CD1c-positive myeloid dendritic cell (primary cell): Measurements from ENCODE around the gene CADPS2.

Source experiments
- DNase-seq: peaks from one replicate; pipeline ENCODE4 v3.0.0-alpha.2; 2016; ENCODE audit errors: extremely low spot score

CADPS2 gene

DNA sequence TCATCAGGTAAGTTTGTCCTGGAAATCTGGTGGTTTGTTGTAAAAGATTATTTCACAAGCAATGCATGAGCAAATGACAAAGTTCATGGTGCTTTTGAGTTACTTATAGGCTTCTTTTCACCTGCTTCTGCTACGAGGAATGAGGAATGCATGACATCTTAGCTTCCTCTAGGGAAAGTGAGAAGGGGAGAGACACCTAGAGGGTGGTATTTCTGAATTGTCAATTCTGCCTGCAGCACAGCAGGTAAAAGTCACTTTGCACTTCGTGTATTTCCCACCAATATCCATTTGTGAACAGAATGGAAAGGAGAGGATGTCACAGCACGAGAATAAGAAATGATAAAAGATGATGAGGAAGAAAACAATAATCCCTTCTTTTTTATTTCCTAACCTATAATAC, 428.3 kb downstream of the CADPS2 start:
- no peak for DNase-seq

DNA sequence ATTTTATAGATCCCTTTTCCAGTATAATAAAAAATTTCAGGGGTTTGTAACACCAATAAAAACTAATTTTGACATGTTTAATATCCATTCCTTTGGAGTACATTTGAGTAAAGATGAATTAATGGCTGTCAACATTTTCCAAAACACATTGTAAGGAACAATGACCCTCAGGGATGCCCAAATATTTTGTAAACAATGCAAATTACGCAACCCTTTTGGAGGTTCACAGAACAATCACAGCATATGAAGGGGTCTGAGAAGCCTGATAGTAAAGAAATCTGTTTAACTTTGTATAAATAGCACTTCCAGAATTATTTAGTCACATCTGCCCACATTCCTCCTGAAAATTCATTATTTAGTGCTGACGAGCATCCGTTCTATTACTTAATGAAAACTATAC, 428.9 kb downstream of the CADPS2 start:
- no peak for DNase-seq

DNA sequence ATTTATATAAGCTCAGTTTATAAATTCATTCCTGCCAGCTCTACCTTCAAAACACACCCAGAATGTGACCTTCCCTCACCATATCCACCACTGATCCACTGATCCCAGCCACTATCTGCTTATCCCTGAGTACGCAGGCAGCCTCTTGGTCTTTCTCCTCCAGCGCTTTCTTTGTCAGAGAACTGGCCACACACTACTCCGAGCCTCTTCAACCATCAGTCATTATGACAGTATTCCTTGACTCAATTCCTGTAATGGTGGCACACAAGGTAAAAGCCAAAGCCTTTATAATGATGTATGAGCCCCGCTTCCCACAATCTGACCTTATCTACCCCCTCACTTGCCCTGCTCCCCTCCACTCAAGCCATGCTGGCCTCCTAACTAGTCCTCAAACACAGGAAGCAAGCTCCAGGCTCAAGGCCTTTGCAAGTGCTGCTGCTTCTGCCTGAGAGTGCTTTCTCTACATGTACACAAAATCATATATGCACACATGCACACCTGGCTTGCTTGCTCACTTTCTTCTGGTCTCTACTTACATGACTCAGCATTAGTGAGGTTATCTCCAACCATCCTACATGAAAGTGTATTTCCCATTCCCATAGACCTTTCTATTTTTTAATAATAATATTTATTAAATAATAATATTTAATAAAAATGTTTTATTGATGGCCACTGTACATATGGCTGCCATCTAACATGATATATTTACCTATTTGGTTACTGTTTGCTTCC, 431.3 kb downstream of the CADPS2 start:
- DNase-seq: no peak

DNA sequence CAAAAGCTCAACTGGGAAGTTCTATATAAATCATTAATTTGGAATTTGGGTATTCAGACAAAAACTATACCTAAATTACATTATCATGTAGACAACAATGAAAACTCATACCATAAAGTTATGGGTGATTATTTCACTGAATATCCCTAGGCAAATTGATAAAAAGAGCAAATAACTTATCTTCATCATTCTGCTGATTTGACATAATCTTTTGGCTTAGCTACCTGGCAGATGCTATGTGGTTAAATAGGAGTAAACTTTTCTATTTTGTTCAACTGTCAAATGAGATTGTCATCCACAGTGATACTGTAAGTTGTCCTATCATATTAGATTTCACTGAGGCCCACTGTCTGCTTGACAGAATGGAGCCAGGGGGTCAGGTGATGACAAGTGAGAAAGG, 432.8 kb downstream of the CADPS2 start:
- no peak for DNase-seq

DNA sequence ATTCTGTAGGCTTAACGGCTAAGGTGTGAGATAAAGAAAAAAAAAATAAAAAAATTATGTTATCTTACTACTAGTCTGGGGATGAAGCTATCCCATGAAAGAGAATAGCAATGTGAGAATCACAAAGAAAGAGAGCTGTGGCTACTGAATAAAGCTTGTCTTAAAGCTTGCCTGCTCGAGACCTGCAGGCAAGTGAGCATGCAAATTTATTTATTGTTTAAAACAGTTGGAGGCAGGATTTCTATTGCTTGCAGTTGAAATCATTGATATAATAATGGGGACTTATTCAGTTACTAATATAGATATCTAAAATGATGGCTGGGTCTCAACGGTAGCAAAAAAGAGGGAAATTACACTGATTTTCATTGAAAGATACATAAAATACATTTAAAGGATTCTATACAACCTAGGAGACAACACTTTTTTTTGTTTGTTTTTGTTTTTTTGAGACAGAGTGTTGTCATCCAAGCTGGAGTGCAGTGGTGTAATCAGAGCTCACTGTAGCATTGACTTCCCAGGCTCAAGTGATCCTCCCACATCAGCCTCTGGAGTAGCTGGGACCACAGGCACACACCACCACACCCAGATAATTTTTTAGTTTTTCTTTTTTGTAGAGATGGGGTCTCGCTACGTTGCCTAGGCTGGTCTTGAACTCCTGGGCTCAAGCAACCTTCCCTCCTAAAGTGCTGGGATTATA, 437.2 kb downstream of the CADPS2 start:
- DNase-seq: no peak

DNA sequence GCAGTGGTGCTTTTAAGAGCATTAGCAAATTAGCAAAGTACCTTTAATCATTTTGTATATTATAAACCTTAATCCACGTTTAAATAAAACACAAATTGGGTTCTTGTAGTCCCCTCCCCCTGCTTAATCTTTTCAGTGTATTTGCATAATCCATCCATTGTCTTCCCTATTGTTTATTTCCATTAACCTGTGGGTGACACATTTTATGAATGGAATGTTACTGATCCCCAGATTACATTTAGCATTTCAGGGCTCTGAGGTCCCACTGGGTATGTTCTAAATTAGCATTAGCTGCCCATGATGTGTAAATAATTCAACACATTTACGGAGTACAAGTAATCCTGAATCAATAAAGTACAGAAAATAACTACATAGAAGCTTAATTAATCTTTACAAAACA, 443.3 kb downstream of the CADPS2 start:
- DNase-seq: no peak

DNA sequence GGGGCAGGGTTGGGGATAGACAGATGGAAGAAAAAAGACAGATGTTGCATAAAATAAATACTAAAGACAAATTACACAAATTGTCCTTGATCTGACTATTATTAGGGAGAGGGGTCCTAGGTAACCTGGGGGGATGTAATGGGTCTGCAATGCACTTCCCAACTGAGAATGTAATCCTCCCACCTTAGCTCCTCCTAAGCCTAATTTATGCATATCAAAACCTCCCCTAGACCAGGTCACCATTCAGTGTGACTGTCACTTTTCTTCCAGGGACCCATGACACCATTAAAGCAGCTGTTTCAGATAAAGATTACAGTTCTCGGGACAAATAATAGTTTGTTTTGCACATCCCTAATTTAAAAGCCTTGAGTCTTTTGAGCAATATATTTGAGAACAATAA, 447.8 kb downstream of the CADPS2 start:
- DNase-seq: no peak

DNA sequence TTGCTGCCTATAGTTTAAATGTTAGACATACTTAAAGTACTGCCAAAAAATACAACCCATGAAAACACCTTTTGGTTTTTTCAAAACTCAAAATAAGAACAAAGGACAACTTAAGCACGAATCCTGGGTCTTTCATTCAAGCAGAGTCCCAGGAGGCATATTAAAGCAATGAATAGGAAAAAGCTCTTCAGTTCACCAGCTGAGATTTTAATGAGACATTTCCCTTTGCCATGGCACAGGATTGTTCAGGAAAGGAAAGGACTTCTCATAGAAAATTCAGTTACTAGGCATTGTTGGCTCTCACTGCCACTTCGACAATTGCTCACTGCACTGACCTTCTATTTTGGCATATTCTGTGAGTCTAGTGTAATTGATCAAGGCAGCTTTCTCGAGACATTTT, 448.3 kb downstream of the CADPS2 start:
- no peak for DNase-seq

DNA sequence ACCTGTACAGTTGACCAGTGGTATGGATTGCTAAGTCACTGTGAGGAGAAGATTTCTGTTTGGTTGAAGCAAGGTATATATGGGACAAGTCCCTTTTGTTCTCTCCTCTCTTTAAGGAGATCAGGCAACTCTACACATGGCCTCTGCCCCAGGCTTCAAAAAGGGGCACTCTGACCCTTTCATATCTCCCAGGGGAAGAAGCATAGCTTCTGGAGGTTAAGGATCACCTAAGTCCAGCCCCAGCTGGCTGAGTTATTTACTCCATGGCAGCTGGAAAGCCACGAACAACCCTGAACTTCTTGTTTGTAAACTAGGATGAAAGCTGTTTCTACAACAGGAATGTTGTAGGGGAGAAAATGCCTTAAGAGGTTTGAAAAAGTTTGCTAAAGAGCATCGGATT, 452.5 kb downstream of the CADPS2 start:
- DNase-seq: no peak

DNA sequence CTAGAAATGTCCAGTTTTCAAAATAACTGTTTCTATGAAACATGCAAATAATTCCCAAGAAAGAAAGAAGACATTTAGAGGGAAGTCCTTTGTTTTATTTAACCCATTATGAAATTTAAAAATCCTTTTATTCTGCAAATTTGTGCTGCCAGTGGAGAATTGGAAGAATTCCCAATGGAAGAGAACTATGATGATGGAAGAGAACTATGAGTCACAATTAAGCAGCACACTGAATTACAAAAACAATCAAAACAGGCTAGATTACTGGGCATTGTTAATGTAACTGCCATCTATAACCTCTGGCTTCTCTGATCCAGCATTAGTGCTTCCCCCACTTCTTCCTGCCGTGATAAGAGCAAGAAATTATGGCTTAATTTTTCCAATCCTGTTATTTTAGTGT, 455.6 kb downstream of the CADPS2 start:
- DNase-seq: no peak

DNA sequence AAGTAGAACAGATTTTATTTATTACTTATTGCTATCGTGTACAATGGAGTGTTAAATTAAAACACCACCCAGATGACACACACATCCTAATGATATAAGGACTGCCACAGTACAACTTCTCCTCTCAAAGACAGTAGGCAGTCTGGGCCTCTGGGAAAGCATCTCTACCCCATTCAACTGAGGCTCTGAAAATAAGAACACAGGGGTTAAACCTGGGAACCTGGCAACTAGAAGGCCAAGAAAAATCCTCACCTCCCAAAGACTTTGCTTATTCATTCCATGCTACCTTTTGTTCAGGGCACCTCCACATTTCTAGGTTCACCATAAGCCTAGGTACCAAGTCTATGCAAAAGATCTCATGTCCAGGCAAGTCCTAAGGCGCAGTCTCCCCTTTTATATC, 456.3 kb downstream of the CADPS2 start:
- no peak for DNase-seq

DNA sequence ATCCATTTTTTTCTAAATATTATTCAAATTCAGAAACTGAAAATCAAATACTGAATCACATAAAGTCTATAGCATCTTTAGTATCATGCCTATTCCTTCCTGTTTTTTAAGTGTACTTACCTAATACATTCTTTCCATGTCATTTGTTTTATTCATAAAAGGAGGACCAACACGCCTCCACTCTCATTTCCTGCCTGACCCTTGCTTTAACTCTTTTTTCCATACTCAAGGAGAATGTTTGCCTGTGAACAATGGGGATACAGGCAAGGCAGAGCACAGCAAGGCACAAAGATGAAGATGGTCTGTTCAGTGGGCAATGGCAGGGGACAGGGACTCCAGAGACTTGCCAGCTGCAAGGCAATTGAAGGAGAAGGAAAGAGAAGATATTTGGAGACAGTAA, 460.5 kb downstream of the CADPS2 start:
- no peak for DNase-seq

DNA sequence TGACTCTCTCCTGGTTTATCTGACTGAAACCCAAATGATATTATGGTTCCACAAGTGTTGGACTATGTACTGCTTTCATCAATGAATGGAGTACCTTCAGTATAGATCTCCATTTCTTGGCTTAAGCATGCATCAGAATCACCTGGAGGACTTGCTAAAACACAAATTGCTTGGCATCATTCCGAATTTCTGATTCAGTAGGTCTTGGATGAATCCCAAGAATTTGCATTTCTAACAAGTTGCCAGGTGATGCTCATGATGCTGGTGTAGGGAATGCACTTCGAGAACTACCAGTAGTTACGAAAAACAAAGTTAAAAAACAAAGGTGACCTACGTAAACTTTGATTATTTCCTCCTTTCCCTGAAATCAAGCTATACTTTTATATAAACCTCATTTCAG, 462.7 kb downstream of the CADPS2 start:
- no peak for DNase-seq

DNA sequence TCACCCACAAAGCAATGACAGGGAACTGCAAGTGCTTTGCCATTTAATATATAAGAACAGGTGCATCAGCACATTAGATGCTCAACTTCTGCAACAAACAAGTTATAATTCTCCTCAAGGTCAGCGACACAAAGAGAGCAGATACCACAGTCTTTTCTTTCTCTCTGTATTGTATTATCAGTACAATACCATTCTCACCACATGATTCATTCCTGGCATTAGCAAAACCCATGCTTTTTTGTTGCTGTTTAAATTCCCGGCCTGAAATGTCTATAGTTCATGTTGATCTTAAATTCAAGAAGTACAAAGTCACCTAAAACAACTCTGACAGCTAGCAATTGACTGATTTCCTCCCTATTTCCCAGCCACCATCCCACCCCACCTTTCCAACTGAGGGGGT, 469.9 kb downstream of the CADPS2 start:
- no peak for DNase-seq

DNA sequence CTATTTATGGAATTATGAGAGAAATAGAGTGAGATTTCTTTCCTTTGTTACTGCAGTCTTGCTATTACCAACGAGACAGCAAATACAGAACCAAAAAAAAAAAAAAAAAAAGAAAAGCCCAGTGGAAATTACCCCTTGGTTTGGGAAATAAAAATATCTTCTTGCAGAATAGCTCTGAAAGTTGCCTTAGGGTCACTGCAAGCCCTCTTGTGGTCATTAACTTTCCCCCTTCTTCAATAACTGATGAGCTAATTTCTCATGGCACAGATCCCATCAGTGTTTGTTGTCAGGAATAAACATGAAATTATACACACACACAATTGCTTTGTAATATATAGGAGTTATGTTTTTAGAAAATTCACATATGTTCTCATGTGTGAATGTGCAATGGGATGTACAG, 470.8 kb downstream of the CADPS2 start:
- no peak for DNase-seq

DNA sequence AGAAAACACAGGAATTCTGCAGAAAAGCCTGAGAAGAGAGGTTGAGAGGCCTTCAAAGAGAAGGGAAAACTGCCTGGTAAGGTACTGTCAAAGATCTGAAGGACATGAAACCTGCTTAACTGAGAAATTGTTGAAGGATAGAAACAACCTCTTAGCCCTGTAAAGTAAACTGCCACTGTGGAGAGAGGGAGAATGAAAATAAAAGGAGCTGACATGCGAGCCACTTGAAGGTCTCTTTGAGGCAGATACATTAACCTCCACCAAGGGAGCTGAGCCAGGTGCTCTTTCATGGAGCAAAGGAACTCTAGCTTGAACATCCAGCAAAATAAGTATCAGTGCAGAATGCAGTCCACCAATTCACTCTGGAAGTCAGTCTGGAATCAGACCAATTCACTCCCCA, 472.9 kb downstream of the CADPS2 start:
- no peak for DNase-seq

DNA sequence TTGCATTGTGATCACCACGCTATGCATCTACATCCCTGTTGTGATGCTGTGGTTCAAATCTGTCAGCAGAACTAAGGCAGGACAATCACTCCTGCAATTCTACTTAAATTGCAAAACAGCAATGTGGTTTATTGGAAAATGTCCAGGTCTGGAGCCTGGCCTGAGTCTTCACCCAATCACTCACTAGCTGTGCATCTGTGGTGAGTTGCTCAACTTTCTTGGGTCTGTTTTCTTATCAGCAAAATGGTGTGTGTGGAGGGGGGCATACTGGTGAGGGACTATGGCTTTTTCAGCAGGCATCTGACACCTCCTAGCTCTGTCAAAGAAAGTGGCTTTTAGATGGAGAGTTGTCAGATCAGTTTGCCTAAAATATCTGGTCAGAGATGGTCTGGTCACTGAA, 473.4 kb downstream of the CADPS2 start:
- DNase-seq: no peak

DNA sequence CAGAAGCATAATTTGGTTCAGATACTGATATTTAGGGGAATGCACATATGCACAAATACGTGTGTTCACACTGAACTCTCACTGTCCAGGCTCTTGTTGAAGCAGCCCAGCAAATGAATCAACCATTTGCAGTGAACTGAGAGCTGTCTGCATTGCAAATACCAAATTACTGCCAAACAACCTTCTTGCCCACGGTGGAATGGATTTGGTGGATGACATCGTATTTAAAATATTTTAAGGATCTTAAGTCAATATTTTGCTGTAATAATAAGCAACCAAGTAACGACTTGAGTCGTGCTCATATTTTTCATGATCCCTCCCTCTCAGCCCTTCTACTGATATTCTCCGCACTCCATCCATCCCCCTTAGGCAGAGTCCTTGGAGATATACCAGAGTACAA, 473.8 kb downstream of the CADPS2 start:
- DNase-seq: no peak

DNA sequence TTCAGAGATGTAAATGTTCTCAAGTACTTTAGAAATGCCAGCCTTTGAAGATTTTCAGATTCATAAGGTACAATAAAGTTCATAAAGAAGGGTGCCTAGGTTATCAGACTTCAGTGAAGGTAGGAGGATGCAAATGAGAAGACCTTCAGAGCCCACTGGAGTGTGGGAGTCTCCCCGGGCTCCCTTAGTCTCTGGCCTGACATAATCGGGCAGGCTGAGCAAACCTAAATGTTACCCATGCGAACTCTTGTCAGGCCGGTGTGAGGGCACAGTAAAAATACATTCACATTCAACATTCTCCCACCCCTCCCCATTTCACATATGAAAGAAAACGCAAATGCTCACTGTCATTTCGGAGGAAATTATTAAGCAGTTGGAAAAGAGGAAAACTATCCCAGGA, 479.1 kb downstream of the CADPS2 start:
- no peak for DNase-seq

DNA sequence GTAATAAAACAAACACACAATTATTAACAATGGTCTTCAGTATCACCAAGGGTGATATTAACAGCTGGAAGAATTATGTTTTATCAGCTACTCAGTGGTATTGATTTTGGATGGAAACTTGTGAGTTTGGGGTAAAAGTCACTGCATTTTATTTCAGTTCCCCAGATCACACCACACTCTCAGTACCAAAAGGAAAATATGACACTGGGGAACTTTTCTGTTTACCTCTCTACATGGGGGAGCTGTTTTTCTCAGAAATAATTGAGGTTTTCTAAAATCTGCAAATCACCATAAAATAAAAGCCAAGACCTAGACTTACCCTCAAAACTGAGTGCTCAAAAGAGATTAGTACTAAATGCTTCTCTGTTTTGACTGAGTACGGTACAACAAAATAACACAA, 483.1 kb downstream of the CADPS2 start:
- DNase-seq: no peak

DNA sequence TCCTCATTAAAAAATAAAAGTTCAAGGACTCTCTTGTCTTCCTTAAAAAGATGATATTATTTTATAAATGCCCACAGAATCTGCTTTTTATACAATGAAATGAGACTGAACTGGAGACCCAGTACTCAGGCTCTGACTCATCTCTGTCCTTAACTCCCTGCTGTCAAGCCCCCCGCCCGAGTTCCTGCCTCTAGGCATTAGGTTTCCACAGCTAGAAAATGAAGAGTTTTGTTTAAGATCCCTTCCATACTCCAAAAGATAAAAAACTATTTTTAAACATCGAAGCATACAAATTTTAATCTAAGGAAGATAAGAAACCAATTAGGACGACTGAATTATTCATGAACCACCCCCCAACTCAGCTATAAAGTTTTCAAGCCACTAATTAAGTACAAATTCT, 484.0 kb downstream of the CADPS2 start:
- no peak for DNase-seq

DNA sequence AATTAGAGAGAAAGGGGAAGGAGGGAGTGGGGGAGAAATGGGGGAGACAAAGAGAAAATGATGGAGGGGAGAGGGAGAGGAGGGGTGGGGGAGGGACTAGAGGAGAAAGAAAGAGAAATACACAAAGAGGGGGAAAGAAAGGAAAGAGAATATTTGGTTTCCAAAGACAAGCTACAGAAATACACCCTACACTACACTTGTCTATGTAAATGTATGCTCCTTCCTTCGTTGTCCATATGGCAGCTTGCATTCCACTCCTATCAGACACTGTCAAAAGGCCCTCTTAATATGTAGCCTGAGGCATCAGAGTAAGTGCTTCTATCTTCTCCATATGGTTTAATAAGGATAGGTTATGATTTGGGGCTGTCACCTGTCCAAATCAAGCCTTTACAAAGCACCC, 488.9 kb downstream of the CADPS2 start:
- DNase-seq: no peak

DNA sequence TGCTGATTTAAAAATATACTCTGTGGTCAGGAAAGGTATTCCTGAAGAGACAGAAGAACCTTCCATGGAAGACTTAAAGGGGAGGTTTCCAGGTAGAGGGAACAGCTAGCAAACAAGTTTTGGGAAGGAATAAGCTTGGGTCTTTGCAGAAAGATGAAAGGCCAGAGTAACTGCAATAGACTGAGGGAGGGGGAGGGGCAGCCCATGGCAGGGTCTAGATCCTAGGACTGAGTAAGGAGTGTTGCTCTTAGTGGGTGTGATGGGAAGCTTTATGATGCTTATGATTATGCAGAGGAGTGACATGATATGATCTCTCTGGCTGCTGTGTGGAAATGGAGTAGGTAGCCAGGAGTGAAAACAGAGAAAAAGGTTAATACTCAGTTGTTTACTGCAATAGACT, 491.7 kb downstream of the CADPS2 start:
- DNase-seq: no peak

DNA sequence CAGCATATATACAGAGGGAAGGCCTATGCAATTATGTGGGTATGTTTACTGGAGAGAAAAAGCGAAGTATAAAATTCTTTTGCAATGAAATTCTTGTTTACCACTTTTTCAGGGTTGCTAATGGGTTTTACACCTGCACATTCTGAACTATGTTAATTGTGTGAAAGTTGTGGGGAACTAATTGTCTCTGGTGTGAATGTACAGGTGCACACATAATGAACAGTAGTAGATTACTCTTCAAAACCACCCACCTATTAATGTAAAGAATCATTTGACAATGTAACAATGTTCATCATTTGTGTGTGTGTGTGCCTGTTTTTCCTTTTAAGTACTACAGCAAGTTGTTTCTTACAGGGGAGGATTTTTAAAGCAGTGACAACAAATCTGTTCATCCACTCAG, 501.7 kb downstream of the CADPS2 start:
- DNase-seq: no peak
